Psoas muscle (tissue), 8 donors: ENCODE measurements around the gene ACSM6. TPM values are rescaled to one million over a fixed set of nuclear protein-coding genes. Genes with fewer than 3 reads are reported as not detected.

Source experiments
- ATAC-seq, 4 donors: fragments of 200-7000 bp; cut with Tn5 transposase; one replicate each; pipeline ENCODE4 v1.9.1; 2020; ENCODE audit warnings: moderate library complexity in 3 of 4, mild to moderate bottlenecking in 2 of 4
- DNase-seq, 2 donors: peaks; one replicate each; pipeline ENCODE4 v3.0.0-alpha.2; 2020
- H3K27ac ChIP-seq: fragments of 200-600 bp; one replicate; pipeline ENCODE4 v1.8.0; 2022
- H3K27me3 ChIP-seq, 3 donors: fragments of 200-600 bp in 1 of 3; one replicate each; pipeline versions ENCODE4 v1.6.1 to v1.8.0; 2013 to 2022; ENCODE audit warnings: low read length in 2 of 3, mild to moderate bottlenecking in 2 of 3, moderate library complexity in 1 of 3; ENCODE audit not compliant: insufficient read depth in 3 of 3
- H3K36me3 ChIP-seq, 2 donors: fragments of 200-600 bp in 1 of 2; one replicate each; pipeline versions ENCODE4 v1.6.1 to v1.8.0; 2013 to 2022; ENCODE audit warnings: low read depth in 1 of 2, mild to moderate bottlenecking in 1 of 2, moderate library complexity in 1 of 2; ENCODE audit not compliant: insufficient read depth in 1 of 2
- H3K4me1 ChIP-seq: fragments of 200-600 bp; one replicate; pipeline ENCODE4 v1.8.0; 2022
- H3K4me3 ChIP-seq: fragments of 200-600 bp; one replicate; pipeline ENCODE4 v1.8.0; 2022; ENCODE audit warnings: mild to moderate bottlenecking
- H3K9me3 ChIP-seq: fragments of 200-600 bp; one replicate; pipeline ENCODE4 v1.8.0; 2022
- CTCF ChIP-seq: fragments of 200-600 bp; IDR thresholded peaks from one replicate; pipeline ENCODE4 v1.8.0; 2022; ENCODE audit warnings: antibody characterized with exemption
- WGBS, 3 donors: extraction: QIAGEN DNeasy Blood & Tissue Kit; methylation state at CpG; one replicate each; pipeline versions ENCODE4 v1.1.6 to v1.1.7; 2013; 5-methylcytosine and 5-hydroxymethylcytosine counted together
- intact Hi-C, 2 donors: fragments of 100-400 bp; cut with DNase I; formaldehyde crosslinking; loops; one replicate each; pipeline versions ENCODE4 v1.11.0 to v1.14.2; 2022
- polyA plus RNA-seq, 3 donors: library from polyadenylated mRNA; stranded (reverse); fragments of 200-250 nt; gene quantifications; one replicate each; pipeline ENCODE4 v1.2.3, GENCODE V29; 2013
- total RNA-seq, 4 donors: library from RNA; stranded (reverse); fragmentation: NEBNext Ultra II Directional in 2 of 4; extraction: Animal tissue kit (Norgen Biotek cat#: 25700) in 2 of 4; gene quantifications; one replicate each; pipeline versions ENCODE4 v1.2.1 to v1.2.4, GENCODE V29; 2021 to 2023
- donor health status: healthy with polysubstance abuse.
- donor health status: DM: no; HTN: no; CAD: no; lungs with moderate emphysema.
- donor health status: Bipolar disorder and iron deficiency.
- donor health status: healthy.
- donor health status: DM: yes; HTN: yes; CAD: no.
- donor health status: DM: no; HTN: no; CAD: no.
- donor health status: DM: no; HTN: no; CAD: no.
- donor health status: DM: yes; HTN: yes; CAD: no.

Gene ACSM6
- total and polyA plus RNA-seq, 7 donors, result not detected

GRCh38 chr10:95172851-95173250 lies 21.2 kb upstream of the ACSM6 start:
- Histone ChIP-seq H3K4me1 (no peaks in the 10 kb centered on the region), H3K9me3 (peaks cover 5% of the 10 kb centered on the region), H3K36me3 (no peaks in the 10 kb centered on the region), H3K27ac (no peak overlapping the region), H3K4me3 (no peak overlapping the region), H3K27me3 (no peaks in the 10 kb centered on the region)
- no peak for ATAC-seq
- no peak for TF ChIP-seq CTCF
- WGBS, 3 donors, result 76 to 96% (median 85%) methylated on average over 1 of the region's 1 CpG
- intact Hi-C loops, result no loop called here
- DNase-seq, result no peak

GRCh38 chr10:95176101-95176500 lies 17.9 kb upstream of the ACSM6 start:
- WGBS, 3 donors, result 90 to 94% (median 94%) methylated on average over 2 of the region's 2 CpGs
- intact Hi-C loops, result no loop called here

DNA sequence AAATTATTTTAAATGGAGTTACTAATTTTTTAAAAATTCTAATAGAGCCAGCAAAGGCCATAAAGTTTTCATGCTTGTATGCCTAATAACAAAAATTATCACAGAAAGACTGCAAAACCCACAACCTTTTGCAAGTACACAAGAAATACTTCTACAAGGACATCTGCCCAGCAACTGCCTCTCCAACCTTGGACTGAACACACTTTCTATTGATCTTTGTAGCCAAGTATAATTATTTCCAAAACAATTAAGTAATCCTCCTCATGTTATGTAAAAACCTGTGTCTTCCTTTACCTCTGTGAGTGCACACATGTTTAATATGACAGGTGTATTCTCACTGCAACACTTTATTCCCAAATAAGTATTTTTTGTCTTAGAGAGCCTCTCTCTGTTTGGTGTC lies 16.6 kb upstream of the ACSM6 start:
- no peak for TF ChIP-seq CTCF
- ATAC-seq, result no peak
- intact Hi-C loops, result no loop called here
- no peaks in the 10 kb centered on the region for H3K27me3 ChIP-seq
- H3K9me3 ChIP-seq, result peaks cover 5% of the 10 kb centered on the region
- H3K4me1 ChIP-seq, result no peaks in the 10 kb centered on the region
- no peak for DNase-seq
- H3K36me3 ChIP-seq, result no peaks in the 10 kb centered on the region
- no peak overlapping the region for H3K4me3 ChIP-seq
- no peak overlapping the region for H3K27ac ChIP-seq

More at GRCh38 chr10:95176101-95176500, 17.9 kb upstream of the ACSM6 start:
- H3K4me1 ChIP-seq, result no peaks in the 10 kb centered on the region
- H3K4me3 ChIP-seq, result no peak overlapping the region
- no peak for DNase-seq
- H3K27me3 ChIP-seq, result no peaks in the 10 kb centered on the region
- TF ChIP-seq CTCF, result no peak
- no peak for ATAC-seq
- peaks cover 5% of the 10 kb centered on the region for H3K9me3 ChIP-seq
- H3K27ac ChIP-seq, result no peak overlapping the region
- no peaks in the 10 kb centered on the region for H3K36me3 ChIP-seq

DNA sequence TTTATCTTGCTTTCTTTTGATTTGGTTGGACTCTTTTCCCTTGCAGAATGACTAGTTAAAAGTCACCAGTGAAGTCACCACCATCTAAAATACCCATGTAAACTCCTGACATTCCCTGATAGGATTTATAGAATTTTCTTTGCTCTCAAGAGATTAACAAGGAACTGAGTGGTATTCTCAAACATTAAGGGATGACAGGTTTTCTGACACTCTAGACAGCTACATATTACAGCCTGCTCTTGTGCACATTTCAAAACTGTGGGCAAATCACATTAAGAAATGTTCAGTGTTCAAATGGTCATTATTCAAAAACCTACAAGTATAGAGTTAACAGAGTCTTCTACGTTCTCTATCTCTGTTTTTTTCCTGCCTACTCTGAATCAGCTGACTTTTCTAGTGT lies 15.8 kb upstream of the ACSM6 start:
- peaks cover 5% of the 10 kb centered on the region for H3K9me3 ChIP-seq
- H3K36me3 ChIP-seq, result no peaks in the 10 kb centered on the region
- DNase-seq (no peak), ATAC-seq (no peak)
- intact Hi-C loops, result no loop called here
- 35 to 68% (median 45%) methylated on average over 1 of the region's 1 CpG for WGBS, 3 donors
- no peak for TF ChIP-seq CTCF
- no peak overlapping the region for H3K27ac ChIP-seq
- peaks cover 4% of the 10 kb centered on the region for H3K4me1 ChIP-seq
- H3K27me3 ChIP-seq, result no peaks in the 10 kb centered on the region
- H3K4me3 ChIP-seq, result no peak overlapping the region

- no peak overlapping the region for H3K4me3 ChIP-seq
- H3K4me1 ChIP-seq, result peaks cover 4% of the 10 kb centered on the region
- intact Hi-C loops, result no loop called here
- no peaks in the 10 kb centered on the region for H3K27me3 ChIP-seq
- no peaks in the 10 kb centered on the region for H3K36me3 ChIP-seq
- WGBS, 3 donors, result 87 to 92% (median 90%) methylated on average over 1 of the region's 1 CpG
- no peak for TF ChIP-seq CTCF
- H3K9me3 ChIP-seq, result peaks cover 5% of the 10 kb centered on the region
- DNase-seq (no peak), ATAC-seq (no peak)
- no peak overlapping the region for H3K27ac ChIP-seq
Measured at GRCh38 chr10:95178797-95179196, 15.2 kb upstream of the ACSM6 start.
